CD8-positive, alpha-beta memory T cell (primary cell): Measurements from ENCODE around the gene PSMC6. TPM values are rescaled to one million over a fixed set of nuclear protein-coding genes. Genes with fewer than 3 reads are reported as not detected.

Experiments used
- CTCF ChIA-PET: fragments of 350-600 bp; sonication (Branson Sonifier 250); formaldehyde crosslinking; loops from one replicate; lab custom pipeline; 2021; ENCODE audit warnings: antibody characterized with exemption; lab: Charles Lee
- POLR2A ChIA-PET: fragments of 350-600 bp; sonication (Branson Sonifier 250); formaldehyde crosslinking; loops from one replicate; lab custom pipeline; 2021; ENCODE audit warnings: antibody characterized with exemption; lab: Charles Lee
- DNase-seq, 5 donors: peaks; one replicate each; pipeline versions ENCODE4 v3.0.0 to v3.0.0-alpha.2; 2020 to 2022; ENCODE audit warnings: mixed read lengths in 1 of 5
- H3K27ac ChIP-seq: one replicate; pipeline ENCODE4 v1.7.0; 2013; ENCODE audit warnings: low read depth, mild to moderate bottlenecking, low read length, moderate library complexity
- H3K27me3 ChIP-seq: 2 replicates; pipeline ENCODE4 v1.7.0; 2013; ENCODE audit warnings: low read length, mild to moderate bottlenecking; ENCODE audit not compliant: insufficient read depth, poor library complexity, severe bottlenecking
- H3K36me3 ChIP-seq: 2 replicates; pipeline ENCODE4 v1.7.0; 2013; ENCODE audit warnings: mild to moderate bottlenecking, low read length, moderate library complexity; ENCODE audit not compliant: insufficient read depth
- H3K4me1 ChIP-seq: 2 replicates; pipeline ENCODE4 v1.7.0; 2013; ENCODE audit warnings: mild to moderate bottlenecking, low read length, moderate library complexity; ENCODE audit not compliant: insufficient read depth
- H3K4me3 ChIP-seq: 2 replicates; pipeline ENCODE4 v1.7.0; 2013; ENCODE audit warnings: mild to moderate bottlenecking, low read length
- H3K9me3 ChIP-seq: 2 replicates; pipeline ENCODE4 v1.7.0; 2013; ENCODE audit warnings: mild to moderate bottlenecking, low read length
- H3K27ac Mint-ChIP-seq, 8 donors: one replicate each; pipeline ENCODE4 v1.8.0; 2020 to 2021; ENCODE audit warnings: mixed read lengths in 8 of 8, mild to moderate bottlenecking in 6 of 8, inconsistent platforms in 3 of 8, moderate library complexity in 3 of 8
- H3K27me3 Mint-ChIP-seq, 2 donors: one replicate each; pipeline ENCODE4 v1.8.0; 2020 to 2021; ENCODE audit warnings: mixed read lengths in 2 of 2, mild to moderate bottlenecking in 1 of 2, moderate library complexity in 1 of 2
- H3K36me3 Mint-ChIP-seq, 3 donors: one replicate each; pipeline ENCODE4 v1.8.0; 2020 to 2021; ENCODE audit warnings: mixed read lengths in 3 of 3, inconsistent platforms in 1 of 3, mild to moderate bottlenecking in 1 of 3
- H3K4me1 Mint-ChIP-seq, 3 donors: one replicate each; pipeline ENCODE4 v1.8.0; 2020 to 2021; ENCODE audit warnings: mixed read lengths in 3 of 3, inconsistent platforms in 1 of 3, mild to moderate bottlenecking in 1 of 3
- H3K4me3 Mint-ChIP-seq, 7 donors: one replicate each; pipeline ENCODE4 v1.8.0; 2020 to 2021; ENCODE audit warnings: mixed read lengths in 7 of 7, mild to moderate bottlenecking in 6 of 7, moderate library complexity in 4 of 7, inconsistent platforms in 2 of 7
- H3K9me3 Mint-ChIP-seq, 5 donors: one replicate each; pipeline ENCODE4 v1.8.0; 2020 to 2022; ENCODE audit warnings: mixed read lengths in 5 of 5, mild to moderate bottlenecking in 3 of 5, moderate library complexity in 2 of 5, inconsistent platforms in 1 of 5
- polyA plus RNA-seq: library from polyadenylated mRNA; unstranded; fragments of 300-500 nt; fragmentation: Illumina TruSeq; gene quantifications from one replicate; pipeline ENCODE4 v1.2.3, GENCODE V29; 2021
- total RNA-seq, 2 experiments: library from RNA; stranded (reverse); gene quantifications; one replicate each; pipeline ENCODE4 v1.2.3, GENCODE V29; 2021

The PSMC6 gene
- total and polyA plus RNA-seq, 3 experiments from 2014 or later = 54.3 to 123 (median 113) TPM

DNA sequence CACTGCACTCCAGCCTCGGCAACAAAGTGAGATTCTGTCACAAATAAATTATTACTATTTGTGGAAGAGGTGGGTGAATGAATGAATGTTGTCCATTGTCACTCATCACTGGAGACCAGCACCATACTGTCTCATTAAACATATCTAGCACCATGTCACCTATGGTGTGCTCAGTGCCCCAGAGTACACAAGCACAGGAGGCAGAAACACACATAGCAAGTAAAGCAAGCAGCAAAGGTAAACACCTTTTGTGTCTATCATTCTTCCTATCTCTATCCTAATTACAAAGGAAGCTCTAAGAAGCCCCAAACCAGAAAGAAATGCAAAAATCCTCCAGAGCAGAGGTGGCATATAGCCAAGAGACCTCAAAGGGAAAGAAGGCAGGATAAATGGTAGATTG is 20.8 kb upstream of the PSMC6 start:
- POLR2A ChIA-PET = no interaction called here
- no peaks in the 10 kb centered on the region for H3K9me3 Mint-ChIP-seq
- CTCF ChIA-PET = interaction anchor here (0.7 kb wide), 1 partner anchor 12 kb away, joined by 3 read pairs; no protein-coding TSS in a partner anchor
- H3K4me1 Mint-ChIP-seq = peaks cover 64 to 80% (median 78%) of the 10 kb centered on the region in 3 donors
- no peaks in the 10 kb centered on the region for H3K36me3 ChIP-seq
- H3K27ac Mint-ChIP-seq = peak overlapping the region in 5 of 8 donors; percentile 7 to 50 (median 13)
- H3K9me3 ChIP-seq = no peaks in the 10 kb centered on the region
- no peaks in the 10 kb centered on the region for H3K27me3 ChIP-seq
- no peak for DNase-seq
- H3K27me3 Mint-ChIP-seq = no peaks in the 10 kb centered on the region
- H3K36me3 Mint-ChIP-seq = peaks cover 0 to 8% (median 4%) of the 10 kb centered on the region in 3 donors
- H3K4me3 Mint-ChIP-seq = peak overlapping the region in 4 of 7 donors; percentile 1 to 22 (median 18)
- H3K4me1 ChIP-seq = peaks cover 27% of the 10 kb centered on the region
- H3K4me3 ChIP-seq = no peak overlapping the region
- no peak overlapping the region for H3K27ac ChIP-seq

GRCh38 chr14:52690983-52691760 is 15.8 kb upstream of the PSMC6 start:
- H3K4me1 ChIP-seq = peaks cover 51% of the 10 kb centered on the region
- Mint-ChIP-seq H3K36me3 (peaks cover 0 to 11% (median 4%) of the 10 kb centered on the region in 3 donors), H3K27ac (peak overlapping the region in 4 of 8 donors; percentile 0 to 43 (median 8))

DNA sequence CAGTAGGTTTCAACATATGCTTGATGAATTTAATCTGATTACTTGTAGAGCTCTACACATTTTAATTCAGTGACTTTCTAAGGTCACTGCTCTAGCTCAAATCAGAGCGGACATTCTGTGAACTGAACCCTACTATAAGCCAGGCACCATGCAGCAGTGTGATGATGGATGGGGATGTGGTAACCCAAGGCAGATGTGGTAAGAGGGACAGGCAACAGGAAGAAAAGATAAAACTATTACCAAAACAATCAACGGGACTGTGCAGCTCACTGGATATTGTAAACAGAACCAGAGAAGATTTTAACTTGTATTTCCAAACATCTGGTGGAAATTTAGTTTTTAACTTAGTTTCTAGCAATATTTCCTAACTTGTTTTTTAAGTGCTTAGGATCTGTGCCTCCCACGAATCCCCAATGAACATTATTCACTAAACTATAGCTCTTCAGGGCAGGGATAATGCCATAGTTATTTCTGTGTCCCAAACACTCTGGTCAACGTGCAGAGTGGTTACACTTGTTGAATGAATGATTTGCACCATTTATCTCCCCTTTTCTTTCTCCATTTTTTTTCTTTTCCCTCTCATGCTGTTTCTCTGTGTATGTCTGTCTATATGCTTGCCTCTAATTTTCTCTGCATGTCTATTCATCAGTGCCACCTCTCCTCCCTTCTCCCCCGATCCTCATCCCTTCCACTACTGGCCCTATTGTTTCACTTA is 14.6 kb upstream of the PSMC6 start:
- Histone ChIP-seq H3K4me3 (no peak overlapping the region), H3K27me3 (no peaks in the 10 kb centered on the region), H3K27ac (no peak overlapping the region), H3K4me1 (peaks cover 49% of the 10 kb centered on the region), H3K36me3 (no peaks in the 10 kb centered on the region), H3K9me3 (no peaks in the 10 kb centered on the region)
- ChIA-PET POLR2A (no interaction called here), CTCF (interaction anchor here (1.3 kb wide), 1 partner anchor 50 kb away, joined by 4 read pairs; no protein-coding TSS in a partner anchor)
- no peaks in the 10 kb centered on the region for H3K27me3 Mint-ChIP-seq
- peaks cover 0 to 11% (median 4%) of the 10 kb centered on the region in 3 donors for H3K36me3 Mint-ChIP-seq
- no peaks in the 10 kb centered on the region for H3K9me3 Mint-ChIP-seq
- H3K27ac Mint-ChIP-seq = peak overlapping the region in 7 of 8 donors; percentile 0 to 53 (median 13)
- H3K4me1 Mint-ChIP-seq = peaks cover 66 to 80% (median 77%) of the 10 kb centered on the region in 3 donors
- H3K4me3 Mint-ChIP-seq = peak overlapping the region; percentile 6 to 65 (median 58)
- peak in 2 of 5 donors; percentile 14 to 20 for DNase-seq

More at GRCh38 chr14:52690983-52691760, 15.8 kb upstream of the PSMC6 start:
- DNase-seq = no peak
- no peak overlapping the region for H3K4me3 ChIP-seq
- no peaks in the 10 kb centered on the region for H3K9me3 ChIP-seq
- POLR2A ChIA-PET = no interaction called here
- peak overlapping the region in 5 of 7 donors; percentile 13 to 65 (median 52) for H3K4me3 Mint-ChIP-seq
- no peaks in the 10 kb centered on the region for H3K27me3 Mint-ChIP-seq
- no peak overlapping the region for H3K27ac ChIP-seq
- H3K27me3 ChIP-seq = no peaks in the 10 kb centered on the region
- H3K4me1 Mint-ChIP-seq = peaks cover 77 to 90% (median 87%) of the 10 kb centered on the region in 3 donors
- H3K36me3 ChIP-seq = no peaks in the 10 kb centered on the region
- CTCF ChIA-PET = no interaction called here
- H3K9me3 Mint-ChIP-seq = no peaks in the 10 kb centered on the region

- Histone ChIP-seq H3K27me3 (no peaks in the 10 kb centered on the region), H3K36me3 (no peaks in the 10 kb centered on the region), H3K4me1 (peaks cover 49% of the 10 kb centered on the region), H3K9me3 (no peaks in the 10 kb centered on the region), H3K4me3 (no peak overlapping the region), H3K27ac (no peak overlapping the region)
- ChIA-PET POLR2A (no interaction called here), CTCF (interaction anchor here (0.9 to 1.3 kb wide), 2 partner anchors 14 to 49 kb away, joined by 3 to 4 read pairs; no protein-coding TSS in a partner anchor)
- Mint-ChIP-seq H3K4me1 (peaks cover 60 to 75% (median 72%) of the 10 kb centered on the region in 3 donors), H3K27ac (peak overlapping the region in 2 of 8 donors; percentile 3 to 66), H3K9me3 (no peaks in the 10 kb centered on the region), H3K4me3 (peak overlapping the region; percentile 12 to 73 (median 59)), H3K27me3 (no peaks in the 10 kb centered on the region), H3K36me3 (peaks cover 0 to 11% (median 4%) of the 10 kb centered on the region in 3 donors)
- no peak for DNase-seq
These were observed 14.0 kb upstream of the PSMC6 start for GRCh38 chr14:52693036-52693435.

DNA sequence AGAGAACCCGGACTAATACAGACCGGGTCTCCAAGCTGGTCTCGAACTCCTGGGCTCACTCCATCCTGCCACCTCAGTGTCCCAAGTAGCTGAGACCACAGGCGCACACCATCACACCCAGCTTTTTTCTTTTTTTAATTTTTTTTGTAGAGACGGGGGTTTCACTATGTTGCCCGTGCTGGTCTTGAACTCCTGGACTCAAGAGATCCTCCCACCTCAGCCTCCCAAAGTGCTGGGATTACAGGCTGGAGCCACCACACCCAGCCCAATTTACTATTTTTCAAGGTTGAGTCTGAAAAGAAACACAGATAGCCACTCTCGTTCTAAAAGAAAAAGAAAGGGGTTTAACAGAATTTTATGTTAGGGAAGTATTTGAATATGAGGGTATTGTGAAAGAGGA is 13.5 kb upstream of the PSMC6 start:
- Histone ChIP-seq H3K9me3 (no peaks in the 10 kb centered on the region), H3K36me3 (no peaks in the 10 kb centered on the region), H3K4me1 (peaks cover 49% of the 10 kb centered on the region), H3K27me3 (no peaks in the 10 kb centered on the region), H3K27ac (no peak overlapping the region), H3K4me3 (no peak overlapping the region)
- H3K27me3 Mint-ChIP-seq = no peaks in the 10 kb centered on the region
- no peak for DNase-seq
- peak overlapping the region; percentile 38 to 73 (median 59) for H3K4me3 Mint-ChIP-seq
- peaks cover 55 to 70% (median 67%) of the 10 kb centered on the region in 3 donors for H3K4me1 Mint-ChIP-seq
- POLR2A ChIA-PET = no interaction called here
- peaks cover 0 to 11% (median 4%) of the 10 kb centered on the region in 3 donors for H3K36me3 Mint-ChIP-seq
- peak overlapping the region in 4 of 8 donors; percentile 29 to 66 (median 38) for H3K27ac Mint-ChIP-seq
- H3K9me3 Mint-ChIP-seq = no peaks in the 10 kb centered on the region
- CTCF ChIA-PET = interaction anchor here (0.9 kb wide), 1 partner anchor 14 kb away, joined by 3 read pairs; no protein-coding TSS in a partner anchor

- Histone ChIP-seq H3K36me3 (no peaks in the 10 kb centered on the region), H3K27me3 (no peaks in the 10 kb centered on the region), H3K9me3 (no peaks in the 10 kb centered on the region), H3K4me3 (peak overlapping the region; percentile 84), H3K4me1 (peaks cover 43% of the 10 kb centered on the region), H3K27ac (peak overlapping the region; percentile 80)
- H3K4me3 Mint-ChIP-seq = peak overlapping the region; percentile 93 to 100 (median 99)
- H3K4me1 Mint-ChIP-seq = peaks cover 42 to 56% (median 53%) of the 10 kb centered on the region in 3 donors
- no peaks in the 10 kb centered on the region for H3K27me3 Mint-ChIP-seq
- H3K27ac Mint-ChIP-seq = peak overlapping the region; percentile 69 to 99 (median 96)
- CTCF ChIA-PET = no interaction called here
- H3K36me3 Mint-ChIP-seq = peaks cover 0 to 11% (median 4%) of the 10 kb centered on the region in 3 donors
- POLR2A ChIA-PET = interaction anchor here (0.5 to 1.6 kb wide), 8 partner anchors 12 to 458 kb away, joined by 3 to 7 read pairs (median 5); partner anchors contain the start of genes DDHD1, GPR137C, PSMC6 and STYX
- DNase-seq = peak; percentile 28 to 79 (median 63)
- no peaks in the 10 kb centered on the region for H3K9me3 Mint-ChIP-seq
These were observed 12.1 kb upstream of the PSMC6 start for GRCh38 chr14:52694761-52695480.

- no peaks in the 10 kb centered on the region for H3K36me3 ChIP-seq
- CTCF ChIA-PET = no interaction called here
- peaks cover 38 to 50% (median 48%) of the 10 kb centered on the region in 3 donors for H3K4me1 Mint-ChIP-seq
- DNase-seq = peak; percentile 50 to 70 (median 62)
- no peaks in the 10 kb centered on the region for H3K27me3 Mint-ChIP-seq
- H3K36me3 Mint-ChIP-seq = peaks cover 0 to 7% (median 0%) of the 10 kb centered on the region in 3 donors
- peak within 1 kb of the TSS; percentile 84 for H3K4me3 ChIP-seq
- peaks cover 39% of the 10 kb centered on the region for H3K4me1 ChIP-seq
- H3K27ac ChIP-seq = peak within 1 kb of the TSS; percentile 80
- H3K9me3 ChIP-seq = no peaks in the 10 kb centered on the region
- H3K4me3 Mint-ChIP-seq = peak within 1 kb of the TSS; percentile 93 to 100 (median 99)
- POLR2A ChIA-PET = interaction anchor here (0.5 to 1.6 kb wide), 10 partner anchors 12 to 457 kb away, joined by 3 to 7 read pairs (median 4); partner anchors contain the start of genes DDHD1, GPR137C, PSMC6 and STYX
- no peaks in the 10 kb centered on the region for H3K9me3 Mint-ChIP-seq
- peak within 1 kb of the TSS; percentile 69 to 99 (median 96) for H3K27ac Mint-ChIP-seq
- H3K27me3 ChIP-seq = no peaks in the 10 kb centered on the region
These were observed 11.4 kb upstream of the PSMC6 start, which contains the start of gene ERO1A for GRCh38 chr14:52695481-52696091. Gene ERO1A, minus strand, starts transcription at chr14:52695558. Its CDS starts 77 bp downstream, at chr14:52695481.
